K562 (cell line): ENCODE measurements around the gene MARCHF5. TPM values are rescaled to one million over a fixed set of nuclear protein-coding genes. Genes with fewer than 3 reads are reported as not detected.

Source experiments
- ATAC-seq: fragments of 200-7000 bp; cut with Tn5 transposase; 3 replicates; pipeline ENCODE4 v1.9.1; 2020; ENCODE audit warnings: moderate library complexity
- BruUV-seq: library from RNA; stranded (reverse); fragments of 400-500 nt; replicated peaks from 2 replicates; lab custom pipeline; 2021; lab: Mats Ljungman, UMichigan
- CTCF ChIA-PET: fragments of 300-600 bp; formaldehyde crosslinking; extraction: SDS; loops from one replicate; lab custom pipeline; 2021; ENCODE audit warnings: low intra/inter-chr PET ratio; lab: Yijun Ruan, JAX
- POLR2A ChIA-PET: fragments of 300-600, 350-650 bp; sonication (Branson Sonifier 250); formaldehyde crosslinking; extraction: SDS; loops from one replicate; lab custom pipeline; 2021; ENCODE audit warnings: antibody characterized with exemption, inconsistent platforms; lab: Yijun Ruan, JAX
- DNase-seq, 4 experiments: peaks; one replicate each; pipeline versions ENCODE4 v3.0.0 to v3.0.0-alpha.2; 2011 to 2018; ENCODE audit warnings: low spot score in 3 of 4, mixed read lengths in 3 of 4; ENCODE audit errors: extremely low read depth in 1 of 4
- FAIRE-seq: peaks from 2 replicates; lab custom pipeline; 2011; peaks lifted over from hg19 to GRCh38; lab: Jason Lieb, UNC
- H2AFZ ChIP-seq: 2 replicates; pipeline ENCODE4 v1.6.0; 2011; ENCODE audit warnings: low read depth, low read length, control low read depth, inconsistent platforms
- H3K27ac ChIP-seq: fragments of 200-600 bp; 3 replicates; pipeline ENCODE4 v1.8.0; 2011; ENCODE audit warnings: low read depth, mild to moderate bottlenecking, control low read depth, inconsistent platforms, low read length, moderate library complexity, mixed read lengths; ENCODE audit errors: extremely low read depth
- H3K27me3 ChIP-seq, 2 experiments: fragments of 300-600 bp in 1 of 2; 2 replicates in 1 of 2; 3 replicates in 1 of 2; pipeline versions ENCODE4 v1.6.0 to v1.8.0; 2011; ENCODE audit warnings: inconsistent platforms in 2 of 2, low read length in 2 of 2, mild to moderate bottlenecking in 1 of 2, mixed read lengths in 1 of 2, moderate library complexity in 1 of 2; ENCODE audit not compliant: control insufficient read depth in 2 of 2, insufficient read depth in 2 of 2
- H3K36me3 ChIP-seq: fragments of 300-600 bp; 3 replicates; pipeline ENCODE4 v1.8.0; 2011; ENCODE audit warnings: mild to moderate bottlenecking, low read length, inconsistent platforms; ENCODE audit not compliant: control insufficient read depth, insufficient read depth
- H3K4me1 ChIP-seq, 2 experiments: fragments of 200-600 bp in 1 of 2; replicated peaks in 1 of 2; 2 replicates in 1 of 2; 3 replicates in 1 of 2; pipeline versions ENCODE4 v1.5.1 to v1.8.0; 2011; ENCODE audit warnings: inconsistent platforms in 2 of 2, low read length in 2 of 2, mild to moderate bottlenecking in 1 of 2, mixed read lengths in 1 of 2, moderate library complexity in 1 of 2; ENCODE audit not compliant: control insufficient read depth in 2 of 2, insufficient read depth in 2 of 2
- H3K4me2 ChIP-seq: 2 replicates; pipeline ENCODE4 v1.6.1; 2011; ENCODE audit warnings: low read length, control low read depth, inconsistent platforms, mixed read lengths; ENCODE audit not compliant: insufficient read depth
- H3K4me3 ChIP-seq: fragments of 200-600 bp; sonication (generic), shearing (Covaris generic); 2 replicates; pipeline ENCODE4 v1.5.1; 2016; ENCODE audit warnings: control low read depth, inconsistent platforms
- H3K79me2 ChIP-seq: fragments of 200-600 bp; 3 replicates; pipeline ENCODE4 v1.8.0; 2011; ENCODE audit warnings: low read length, inconsistent platforms; ENCODE audit not compliant: control insufficient read depth, insufficient read depth
- H3K9ac ChIP-seq, 2 experiments: 2 replicates each; pipeline versions ENCODE4 v1.6.0 to v1.6.1; 2011; ENCODE audit warnings: low read depth in 2 of 2, low read length in 2 of 2, control low read depth in 1 of 2, inconsistent platforms in 1 of 2, mild to moderate bottlenecking in 1 of 2, mixed read lengths in 1 of 2; ENCODE audit not compliant: insufficient read depth in 1 of 2
- H3K9me1 ChIP-seq: one replicate; pipeline ENCODE4 v1.6.0; 2011; ENCODE audit warnings: inconsistent platforms, mild to moderate bottlenecking, low read length, moderate library complexity; ENCODE audit not compliant: control insufficient read depth, insufficient read depth
- H3K9me3 ChIP-seq: replicated peaks from 2 replicates; pipeline ENCODE4 v1.5.1; 2011; ENCODE audit warnings: low read depth, low read length, inconsistent platforms; ENCODE audit not compliant: control insufficient read depth, insufficient read depth
- H4K20me1 ChIP-seq: replicated peaks from 2 replicates; pipeline ENCODE4 v1.6.1; 2011; ENCODE audit warnings: low read length, inconsistent platforms, mixed read lengths; ENCODE audit not compliant: control insufficient read depth, insufficient read depth
- CEBPB ChIP-seq: fragments of 450-650 bp; IDR thresholded peaks from 2 replicates; pipeline ENCODE4 v1.6.1; 2016; ENCODE audit warnings: missing genetic modification characterization, missing compliant biosample characterization
- MEIS2 ChIP-seq: fragments of 450-650 bp; IDR thresholded peaks from 2 replicates; pipeline ENCODE4 v1.6.1; 2014; ENCODE audit warnings: mild to moderate bottlenecking; ENCODE audit not compliant: partially characterized antibody
- ZNF23 ChIP-seq: fragments of 250-450 bp; sonication (Bioruptor Pico); IDR thresholded peaks from 2 replicates; pipeline ENCODE4 v1.4.0; 2020; ENCODE audit warnings: mild to moderate bottlenecking
- WGBS: fragments of 100-300 bp; shearing (Covaris generic); methylation state at CpG from one replicate; pipeline ENCODE4 v1.1.6; 2016; ENCODE audit warnings: low coverage, mixed read lengths; ENCODE audit not compliant: insufficient coverage; ENCODE audit errors: missing lambda C conversion rate; 5-methylcytosine and 5-hydroxymethylcytosine counted together
- in situ Hi-C: fragments of 300-500 bp; cut with MboI; formaldehyde crosslinking; loops from 4 replicates; pipeline ENCODE4 v1.15.0; 2018; ENCODE audit warnings: inconsistent platforms, mixed read lengths
- intact Hi-C: fragments of 100-400 bp; cut with micrococcal nuclease; formaldehyde crosslinking; loops from 2 replicates; pipeline ENCODE4 v1.14.2; 2022
- polyA plus RNA-seq, 8 experiments: library from polyadenylated mRNA; depleted of rRNA in 4 of 8; stranded (reverse) in 5 of 8; unstranded in 3 of 8; fragments of >200 nt; fragmentation: Nextera tagmentation in 2 of 8; fragmentation: Illumina TruSeq in 1 of 8; extraction: Ambion mirVana in 2 of 8; extraction: Trizol in 1 of 8; gene quantifications; 2 replicates each; pipeline versions ENCODE4 v1.2.1 to v1.2.3, GENCODE V29; 2011 to 2014; ENCODE audit warnings: inconsistent platforms in 1 of 8, missing spikeins in 1 of 8
- total RNA-seq, 7 experiments: library from RNA; depleted of rRNA in 6 of 7; stranded (reverse); fragments of >200 nt in 6 of 7; fragmentation: Illumina TruSeq in 2 of 7; extraction: Trizol in 2 of 7; gene quantifications; 2 replicates each; pipeline versions ENCODE4 v1.2.1 to v1.2.3, GENCODE V29; 2011 to 2021; ENCODE audit warnings: low replicate concordance in 1 of 7
- TF ChIP-seq, protein P1 (sequence below), 2 experiments: IDR thresholded peaks in 1 of 2; conservative IDR thresholded peaks in 1 of 2; 2 replicates each; pipeline ENCODE4 v1.6.1; 2016; ENCODE audit warnings: low read depth in 2 of 2, mild to moderate bottlenecking in 1 of 2, missing compliant biosample characterization in 1 of 2, missing genetic modification characterization in 1 of 2, moderate library complexity in 1 of 2

Gene MARCHF5
- total and polyA plus RNA-seq, 9 of the 15 experiments (the other 6 are each of a cell fraction or from before 2014, with no cell fraction given): 3.4 to 27.2 (median 11.5) TPM

GRCh38 chr10:92385831-92386230 is 94.9 kb downstream of the MARCHF5 start:
- H3K36me3 ChIP-seq: no peaks in the 10 kb centered on the region
- DNase-seq (no peak), FAIRE-seq (no peak), ATAC-seq (no peak)
- no peak overlapping the region for H3K27ac ChIP-seq
- H4K20me1 ChIP-seq: no peaks in the 10 kb centered on the region; the same call in 1 of the 2 replicates
- in situ Hi-C loops: no loop called here
- H3K9me1 ChIP-seq: no peaks in the 10 kb centered on the region
- H3K9me3 ChIP-seq: no peaks in the 10 kb centered on the region
- TF ChIP-seq, protein P1, sequence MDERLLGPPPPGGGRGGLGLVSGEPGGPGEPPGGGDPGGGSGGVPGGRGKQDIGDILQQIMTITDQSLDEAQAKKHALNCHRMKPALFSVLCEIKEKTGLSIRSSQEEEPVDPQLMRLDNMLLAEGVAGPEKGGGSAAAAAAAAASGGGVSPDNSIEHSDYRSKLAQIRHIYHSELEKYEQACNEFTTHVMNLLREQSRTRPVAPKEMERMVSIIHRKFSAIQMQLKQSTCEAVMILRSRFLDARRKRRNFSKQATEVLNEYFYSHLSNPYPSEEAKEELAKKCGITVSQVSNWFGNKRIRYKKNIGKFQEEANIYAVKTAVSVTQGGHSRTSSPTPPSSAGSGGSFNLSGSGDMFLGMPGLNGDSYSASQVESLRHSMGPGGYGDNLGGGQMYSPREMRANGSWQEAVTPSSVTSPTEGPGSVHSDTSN (CRISPR knock-in tag; IDR thresholded peaks at IDR 0.05; ENCODE audit: low read depth): no peak
- TF ChIP-seq, protein P1 (tag; conservative IDR thresholded peaks at IDR 0.05; ENCODE audit: low read depth): peak; percentile 59; the same call in 1 of the 2 replicates
- TF ChIP-seq MEIS2 (peak; percentile 20), CEBPB (tag) (peak; percentile 20; the same call in 1 of the 2 replicates), ZNF23 (CRISPR knock-in tag) (no peak)
- H3K4me3 ChIP-seq: no peak overlapping the region
- no peak overlapping the region for H2AFZ ChIP-seq
- 0% methylated on average over 1 of the region's 2 CpGs for WGBS
- intact Hi-C loops: loop anchor here (10.0 kb wide), 1 partner anchor 189 kb away; the partner anchor contains the start of gene IDE
- no peak overlapping the region for H3K4me2 ChIP-seq
- H3K4me1 ChIP-seq: no peaks in the 10 kb centered on the region
- ChIA-PET POLR2A (no interaction called here), CTCF (interaction anchor here (0.6 kb wide), 1 partner anchor 597 kb away, joined by 3 read pairs; no protein-coding TSS in a partner anchor)
- no peaks in the 10 kb centered on the region for H3K79me2 ChIP-seq
- peaks cover 0 to 3% of the 10 kb centered on the region in 2 experiments; a peak in 1 of 5 replicates for H3K27me3 ChIP-seq
- H3K9ac ChIP-seq: no peak overlapping the region
- no TSS peak for BruUV-seq
